Peyer's patch (tissue), 4 donors: ENCODE measurements around the gene RHOH.

Experiments used
- CTCF ChIP-seq, 6 experiments: fragments of 450-650 bp in 4 of 6; fragments of 200-600 bp in 2 of 6; sonication (generic) in 1 of 6; IDR thresholded peaks; one replicate each; pipeline ENCODE4 v1.5.1; 2017 to 2019; ENCODE audit warnings: antibody characterized with exemption in 6 of 6, mild to moderate bottlenecking in 3 of 6, moderate library complexity in 1 of 6
- POLR2A ChIP-seq, 2 donors: fragments of 450-650 bp; IDR thresholded peaks; one replicate each; pipeline ENCODE4 v1.5.1; 2017; ENCODE audit warnings: antibody characterized with exemption in 2 of 2, mild to moderate bottlenecking in 2 of 2, moderate library complexity in 2 of 2

- TF ChIP-seq CTCF (IDR thresholded peaks at IDR 0.05) (no peak), POLR2A (IDR thresholded peaks at IDR 0.05) (no peak)
Measured at GRCh38 chr4:40275065-40275730, 78.4 kb downstream of the RHOH start.
